NCI-H82 treated with DMSO at 0.1 percent for 48 hours (cell line): ENCODE data around the gene FPR1.

Experiments used
- DNase-seq: peaks from one replicate; lab custom pipeline; 2025; ENCODE audit not compliant: unreplicated experiment; lab: John Stamatoyannopoulos, UW

Gene FPR1

DNA sequence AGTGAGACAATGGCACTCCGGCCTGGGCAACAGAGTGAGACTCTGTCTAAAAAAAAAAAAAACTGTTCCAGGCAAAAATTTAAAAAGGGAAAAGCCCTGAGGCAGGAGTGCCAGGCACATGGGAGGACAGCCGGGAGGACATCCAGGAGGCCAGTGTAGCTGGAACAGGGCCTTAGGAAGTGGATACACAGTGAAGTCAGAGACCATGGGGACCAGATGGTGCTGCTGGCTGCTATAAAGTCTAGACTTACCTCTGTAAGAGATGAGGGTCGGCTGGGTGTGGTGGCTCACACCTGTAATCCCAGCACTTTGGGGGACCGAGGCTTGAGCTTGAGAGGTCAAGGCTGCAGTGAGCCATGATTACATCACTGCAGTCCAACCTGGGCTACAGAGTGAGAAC, 42.9 kb downstream of the FPR1 start:
- DNase-seq, result no peak

DNA sequence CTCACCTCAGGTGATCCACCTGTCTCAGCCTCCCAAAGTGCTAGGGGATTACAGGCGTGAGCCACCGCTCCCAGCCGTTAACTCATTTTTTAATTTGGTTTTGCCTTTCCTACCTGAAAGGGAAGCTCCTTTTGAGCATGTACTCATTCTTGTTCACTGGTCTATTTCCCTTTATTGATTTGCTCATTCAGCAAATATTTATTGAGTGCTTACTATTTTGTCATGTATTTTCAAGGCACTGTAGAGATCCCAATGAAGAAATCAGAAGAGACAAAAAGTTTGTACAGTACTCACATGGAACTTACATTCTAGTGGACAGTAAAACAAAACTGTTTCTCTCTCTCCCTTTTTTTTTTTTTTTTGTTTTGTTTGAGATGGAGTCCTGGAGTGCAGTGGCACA, 44.8 kb downstream of the FPR1 start:
- no peak for DNase-seq

DNA sequence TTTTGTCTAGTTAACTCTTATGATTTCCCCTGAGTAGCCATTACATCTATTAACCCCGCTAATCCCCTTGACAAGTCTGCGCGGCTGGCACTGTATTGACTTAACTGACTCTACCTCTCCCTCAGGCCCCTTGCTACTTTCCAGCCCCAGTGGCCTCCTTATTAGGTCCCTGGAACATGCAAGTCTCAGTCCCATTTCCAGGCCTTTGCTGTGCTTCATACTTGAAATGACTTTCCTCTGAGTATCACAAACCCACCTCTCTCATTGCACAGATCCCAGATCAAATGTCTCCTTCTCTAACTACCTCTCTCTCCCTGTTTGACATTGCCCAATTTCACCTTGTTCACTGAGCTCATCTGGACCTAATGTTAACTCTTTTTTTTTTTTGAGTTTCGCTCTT, 45.4 kb downstream of the FPR1 start:
- DNase-seq, result no peak

DNA sequence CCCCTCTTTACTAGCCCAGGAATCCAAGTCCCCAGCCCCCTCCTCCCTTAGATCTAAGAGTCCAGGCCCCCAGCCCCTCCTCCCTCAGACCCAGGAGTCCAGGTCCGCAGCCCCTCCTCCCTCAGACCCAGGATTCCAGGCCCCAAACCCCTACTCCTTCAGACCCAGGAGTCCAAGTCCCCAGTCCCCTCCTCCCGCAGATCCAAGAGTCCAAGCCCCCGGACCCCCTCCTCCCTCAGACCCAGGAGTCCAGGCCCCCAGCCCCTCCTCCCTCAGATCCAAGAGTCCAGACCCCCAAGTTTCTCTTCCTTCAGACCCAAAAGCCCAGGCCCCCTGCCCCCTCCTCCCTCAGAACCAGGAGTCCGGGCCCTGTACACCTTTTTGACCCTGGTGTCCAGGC, 47.1 kb downstream of the FPR1 start:
- DNase-seq, result no peak

DNA sequence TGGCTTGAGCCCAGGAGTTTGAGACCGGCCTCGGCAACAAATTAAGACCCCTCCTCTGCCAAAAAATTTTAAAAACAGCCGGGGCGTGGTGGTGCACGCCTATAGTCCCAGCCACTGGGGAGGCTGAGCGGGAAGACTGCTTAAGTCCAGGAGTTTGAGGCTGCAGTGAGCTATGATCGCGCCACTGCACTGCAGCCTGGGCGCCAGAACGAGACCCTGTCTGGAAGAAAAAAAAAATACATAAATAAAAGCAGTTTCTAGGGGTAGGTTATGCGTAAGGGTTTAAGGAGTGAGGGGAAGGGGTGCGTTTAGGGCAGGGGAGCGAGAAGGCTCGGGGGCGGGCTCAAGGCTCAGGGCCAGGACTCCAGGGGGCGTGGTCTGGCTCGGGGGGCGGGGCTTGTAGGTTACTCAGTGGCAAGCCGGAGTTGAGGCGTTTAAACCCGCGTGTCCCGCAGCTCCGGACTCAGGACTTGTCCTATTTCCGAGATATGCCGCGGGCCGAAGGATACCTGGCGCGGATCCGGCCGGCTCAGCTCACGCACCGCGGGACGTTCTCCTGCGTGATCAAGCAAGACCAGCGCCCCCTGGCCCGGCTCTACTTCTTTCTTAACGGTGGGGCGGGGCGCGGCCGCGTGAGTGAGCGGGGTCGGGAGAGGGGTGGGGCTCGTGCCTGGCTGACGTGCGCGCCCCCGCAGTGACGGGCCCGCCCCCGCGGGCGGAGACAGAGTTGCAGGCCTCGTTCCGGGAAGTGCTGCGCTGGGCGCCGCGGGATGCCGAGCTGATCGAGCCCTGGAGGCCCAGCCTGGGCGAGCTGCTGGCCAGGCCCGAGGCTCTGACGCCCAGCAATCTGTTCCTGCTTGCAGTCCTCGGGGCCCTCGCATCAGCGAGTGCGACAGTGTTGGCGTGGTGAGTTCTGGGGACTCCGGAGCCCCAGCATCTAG, 47.8 kb downstream of the FPR1 start:
- DNase-seq, result peak; percentile 56

DNA sequence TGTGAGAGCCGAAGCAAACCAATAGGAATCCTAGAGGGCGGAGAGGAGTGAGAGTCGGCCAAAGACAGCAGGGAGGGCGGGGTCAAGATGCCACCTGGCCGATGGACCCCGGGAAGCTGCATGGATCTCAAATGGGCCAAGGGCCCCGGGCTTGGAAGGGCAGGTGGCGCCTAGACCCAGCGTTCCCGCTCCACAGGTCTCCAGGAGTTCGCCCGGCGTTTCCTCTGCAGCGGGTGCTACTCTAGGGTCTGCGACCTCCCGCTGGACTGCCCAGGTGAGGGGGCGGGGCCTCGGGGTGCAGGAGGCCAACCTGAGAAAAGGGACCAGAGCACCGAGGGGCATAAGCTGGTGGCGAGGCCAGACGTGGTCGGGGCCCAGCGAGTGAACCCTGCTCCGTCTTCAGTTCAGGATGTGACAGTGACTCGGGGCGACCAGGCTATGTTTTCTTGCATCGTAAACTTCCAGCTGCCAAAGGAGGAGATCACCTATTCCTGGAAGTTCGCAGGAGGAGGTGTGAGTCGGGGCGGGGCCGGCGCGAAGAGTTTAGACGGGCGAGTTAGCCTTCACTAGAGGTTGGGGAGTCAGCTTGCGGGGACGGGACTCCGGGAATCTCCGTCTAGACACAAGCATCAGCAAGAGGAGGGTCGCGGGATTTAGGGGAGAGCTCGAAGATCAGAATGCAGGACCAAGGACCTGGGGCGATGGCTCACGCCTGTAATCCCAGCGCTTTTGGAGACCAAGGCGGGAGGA, 48.7 kb downstream of the FPR1 start:
- DNase-seq, result no peak

DNA sequence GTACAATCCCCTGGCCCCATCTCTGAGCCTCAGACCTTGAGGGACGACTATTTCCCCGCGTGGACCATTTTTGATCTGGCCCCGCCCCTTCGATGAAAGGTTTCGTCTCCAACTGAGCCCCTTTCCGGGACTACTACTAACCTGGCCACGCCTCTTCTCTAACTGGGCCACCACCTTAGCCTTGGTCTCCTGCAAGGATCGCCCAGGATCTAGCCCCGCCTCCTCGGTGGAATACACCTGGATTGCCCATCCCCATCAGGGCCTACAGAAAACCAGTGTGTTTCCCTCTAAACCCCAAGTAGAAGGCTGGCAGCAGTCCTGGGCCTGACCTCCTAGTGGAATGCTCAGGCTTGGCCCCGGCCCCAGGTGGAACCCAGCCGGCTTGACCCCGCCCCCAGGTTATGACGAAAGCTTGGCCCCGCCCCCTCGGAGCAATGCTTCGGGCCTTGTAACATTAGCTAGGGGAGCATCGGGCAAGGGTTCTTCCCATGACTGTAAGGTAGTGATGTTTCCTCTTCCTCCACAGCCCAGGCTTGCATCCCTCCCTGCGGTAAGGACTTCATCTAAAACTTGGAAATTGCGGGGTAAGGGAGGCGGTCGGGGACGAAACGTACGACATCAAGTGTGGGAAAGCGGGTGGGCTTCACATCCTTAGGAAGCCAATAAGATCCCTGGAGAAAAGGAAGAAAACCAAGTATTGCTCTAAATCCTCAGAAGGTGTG, 49.4 kb downstream of the FPR1 start:
- no peak for DNase-seq

DNA sequence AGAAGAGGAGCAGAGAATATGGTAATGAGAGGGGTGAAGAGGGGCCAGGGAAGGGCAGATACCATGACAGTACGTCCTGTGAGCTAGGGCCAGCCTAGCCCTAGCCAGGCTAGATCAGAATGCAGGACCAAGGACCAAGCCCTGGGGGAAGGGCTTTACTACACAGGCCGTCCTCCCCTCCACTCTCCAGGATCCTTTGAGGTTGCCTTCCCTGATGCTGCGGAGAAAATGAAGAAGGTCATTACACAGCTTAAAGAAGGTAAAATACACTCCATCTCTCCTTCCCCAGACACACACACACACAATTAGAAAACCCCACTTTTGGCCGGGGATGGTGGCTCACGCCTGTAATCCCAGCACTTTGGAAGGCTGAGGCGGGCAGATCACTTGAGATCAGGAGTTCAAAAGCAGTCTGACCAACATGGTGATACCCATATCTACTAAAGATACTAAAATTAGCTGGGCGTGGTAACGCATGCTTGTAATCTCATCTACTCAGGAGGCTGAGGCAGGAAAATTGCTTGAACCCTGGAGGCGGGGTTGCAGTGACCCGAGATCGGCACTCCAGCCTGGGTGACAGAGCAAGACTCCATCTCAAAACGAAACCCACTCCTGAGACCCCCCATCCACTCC, 50.1 kb downstream of the FPR1 start:
- DNase-seq, result no peak

DNA sequence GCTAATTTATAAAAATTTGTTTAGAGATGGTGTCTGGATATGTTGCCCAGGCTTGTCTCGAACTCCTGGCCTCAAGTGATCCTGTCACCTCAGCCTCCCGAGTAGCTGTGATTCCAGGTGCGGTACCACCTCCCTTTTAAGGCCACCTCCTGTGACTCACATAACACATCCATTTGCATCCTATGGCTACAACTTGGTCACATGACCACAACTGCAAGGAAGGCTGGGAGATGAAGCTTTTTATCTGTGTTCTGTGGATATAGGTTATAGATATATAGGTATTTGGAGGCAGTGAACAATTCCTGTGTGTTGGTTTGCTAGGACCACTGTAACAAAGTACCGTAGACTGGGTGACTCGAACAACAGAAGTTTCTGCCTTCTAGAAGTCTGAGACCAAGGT, 52.5 kb downstream of the FPR1 start:
- DNase-seq, result no peak

DNA sequence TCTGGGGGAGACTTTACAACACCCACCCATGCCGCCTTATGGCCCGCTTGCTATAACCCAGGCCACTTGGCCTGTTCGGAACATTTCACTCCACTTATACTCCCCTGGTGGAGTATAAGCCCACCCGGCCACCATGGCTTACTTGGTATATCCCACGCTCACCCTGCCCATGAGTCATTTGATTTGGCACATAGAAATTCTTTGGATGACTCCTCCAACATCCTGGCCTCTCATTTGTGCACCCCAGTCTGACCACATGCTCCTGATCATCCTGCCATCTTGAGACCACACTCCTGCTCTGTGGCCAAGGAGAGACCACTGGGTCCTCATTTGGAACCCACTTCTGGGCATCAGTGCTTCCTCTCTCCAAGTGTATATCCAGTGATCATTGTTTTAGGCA, 53.4 kb downstream of the FPR1 start:
- no peak for DNase-seq

DNA sequence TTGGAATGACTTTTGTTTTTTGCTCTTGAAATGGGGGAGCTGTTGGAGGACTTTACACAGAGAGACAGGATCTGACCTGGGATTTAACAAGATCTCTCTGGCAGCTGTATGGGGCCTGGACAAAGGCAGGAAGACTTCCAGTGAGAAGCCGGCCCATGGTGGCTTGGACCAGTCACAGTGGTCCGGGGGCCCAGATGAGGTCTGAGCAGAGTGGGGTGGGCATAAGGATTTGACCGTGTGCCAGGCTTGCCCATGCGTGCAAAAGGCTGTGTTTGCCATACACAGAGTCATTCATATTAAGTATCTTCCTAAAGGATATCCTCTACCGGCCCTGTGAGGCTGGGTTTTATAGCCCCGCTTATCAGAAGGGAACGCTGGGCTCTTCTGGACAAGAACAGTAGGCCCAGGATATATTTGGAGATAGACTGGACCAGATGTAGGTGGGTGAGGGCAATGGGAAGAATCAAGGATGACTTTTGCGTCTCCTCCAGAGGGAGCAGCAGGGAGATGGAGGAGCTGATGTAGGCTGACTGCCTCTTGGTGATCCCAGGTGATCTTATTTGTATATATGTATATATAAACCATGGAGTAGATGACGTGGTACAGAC, 54.4 kb downstream of the FPR1 start:
- DNase-seq, result no peak

DNA sequence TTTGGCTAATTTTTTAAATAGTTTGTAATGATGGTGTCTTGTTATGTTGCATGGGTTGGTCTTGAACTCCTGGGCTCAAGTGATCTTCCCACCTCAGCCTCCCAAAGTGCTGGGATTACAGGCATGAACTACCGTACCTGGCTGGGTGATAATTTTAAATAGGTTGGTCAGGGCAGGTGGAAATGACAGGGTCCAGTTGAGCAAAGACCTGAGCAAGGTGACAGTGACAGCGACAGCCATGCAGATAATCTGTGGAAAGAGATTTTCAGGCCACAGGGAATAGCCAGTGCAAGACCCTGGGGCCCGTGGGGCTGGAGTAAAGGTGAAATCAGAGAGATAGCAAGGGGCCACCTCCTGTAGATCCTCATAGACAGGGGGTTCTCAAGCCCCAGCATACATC, 55.1 kb downstream of the FPR1 start:
- DNase-seq, result no peak
